Right lobe of liver (tissue), 4 donors: ENCODE results near the gene LHPP.

Source experiments
- CTCF ChIP-seq, 4 donors: fragments of 200-600 bp in 3 of 4; fragments of 450-650 bp in 1 of 4; IDR thresholded peaks; one replicate each; pipeline versions ENCODE4 v1.5.1 to v1.8.0; 2016 to 2022; ENCODE audit warnings: antibody characterized with exemption in 4 of 4, mild to moderate bottlenecking in 2 of 4
- POLR2A ChIP-seq: fragments of 450-650 bp; IDR thresholded peaks from one replicate; pipeline ENCODE4 v1.6.1; 2017; ENCODE audit warnings: antibody characterized with exemption, mild to moderate bottlenecking
- donor health status: DM: no; HTN: no; CAD: no.
- donor health status: DM: no; HTN: no; CAD: no.
- donor health status: DM: no; HTN: yes; CAD: no.

GRCh38 chr10:124478515-124478914, 16.9 kb downstream of the LHPP start:
- TF ChIP-seq CTCF (IDR thresholded peaks at IDR 0.05), result no peak
- TF ChIP-seq POLR2A, result no peak
